ENCODE measurements around the gene HELB.

The HELB gene

DNA sequence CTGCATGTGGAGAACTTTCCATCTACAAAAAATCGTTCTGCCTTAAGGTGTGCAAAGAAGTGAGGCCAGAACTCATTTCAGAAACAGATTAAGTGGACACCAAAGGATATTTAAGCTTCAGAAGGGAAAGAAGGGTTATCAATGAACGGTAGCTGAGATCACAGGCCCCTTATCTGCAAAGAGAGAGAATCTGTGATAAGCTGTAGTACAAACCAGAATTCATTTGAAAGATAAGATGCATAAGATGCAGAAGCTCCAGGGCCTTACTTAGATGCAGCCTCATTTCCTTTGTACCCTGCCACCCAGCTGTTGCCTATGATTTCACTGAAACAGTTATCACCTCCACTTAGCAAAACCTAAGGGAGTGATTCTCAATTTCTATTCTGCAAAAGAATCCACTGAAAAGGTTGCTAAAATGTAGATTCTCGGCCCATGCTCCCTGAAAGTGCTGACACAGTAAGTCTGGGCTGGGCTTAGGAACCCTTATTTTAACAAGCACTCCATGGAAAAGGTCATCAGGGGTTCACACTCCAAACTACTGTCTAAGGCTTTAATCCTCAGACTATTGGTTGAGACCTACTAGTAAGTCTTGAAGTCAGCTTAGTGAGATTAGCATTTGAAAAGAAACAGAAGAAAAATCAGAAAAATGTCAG lies 64.8 kb downstream of the HELB start:
- DNase-seq, result no peak

- no peak for DNase-seq
These were observed 69.7 kb downstream of the HELB start for GRCh38 chr12:66371982-66372381.

DNA sequence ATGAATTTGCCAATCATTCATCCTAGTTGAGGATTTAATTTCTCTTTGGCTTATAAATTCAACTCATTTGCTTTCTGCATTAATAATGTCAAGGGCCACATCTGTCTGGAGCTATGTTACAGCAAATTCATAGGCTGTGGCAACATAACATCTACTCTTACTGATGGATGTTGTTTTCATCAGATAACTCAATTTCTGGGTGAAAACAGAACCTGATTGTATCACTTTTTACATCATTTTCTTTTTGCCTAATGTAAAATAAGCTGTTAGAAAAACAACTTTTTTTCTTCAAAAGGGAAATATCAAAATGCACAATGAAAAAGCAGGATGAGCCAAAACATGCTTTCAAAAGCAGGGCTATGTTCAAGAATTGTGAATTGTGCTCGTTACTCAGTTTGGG lies 73.3 kb downstream of the HELB start:
- DNase-seq, result no peak

DNA sequence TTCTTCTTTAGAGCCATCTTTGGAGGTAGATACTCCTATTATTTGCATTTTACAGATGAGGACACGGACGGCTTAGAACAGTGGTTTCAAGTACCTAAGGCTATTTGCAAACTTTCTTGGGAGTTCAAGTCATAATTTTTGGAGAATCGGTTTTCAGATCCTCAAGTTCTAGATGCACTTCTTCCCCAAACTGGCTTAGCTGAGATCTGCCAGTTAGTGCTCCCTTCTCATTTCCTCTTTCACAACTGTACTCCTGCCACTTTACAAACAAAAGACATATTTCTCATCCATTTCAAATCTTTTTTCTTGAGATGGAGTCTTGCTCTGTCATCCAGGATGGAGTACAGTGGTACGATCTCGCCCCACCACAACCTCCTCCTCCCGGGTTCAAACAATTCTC lies 77.3 kb downstream of the HELB start:
- DNase-seq, result no peak

DNA sequence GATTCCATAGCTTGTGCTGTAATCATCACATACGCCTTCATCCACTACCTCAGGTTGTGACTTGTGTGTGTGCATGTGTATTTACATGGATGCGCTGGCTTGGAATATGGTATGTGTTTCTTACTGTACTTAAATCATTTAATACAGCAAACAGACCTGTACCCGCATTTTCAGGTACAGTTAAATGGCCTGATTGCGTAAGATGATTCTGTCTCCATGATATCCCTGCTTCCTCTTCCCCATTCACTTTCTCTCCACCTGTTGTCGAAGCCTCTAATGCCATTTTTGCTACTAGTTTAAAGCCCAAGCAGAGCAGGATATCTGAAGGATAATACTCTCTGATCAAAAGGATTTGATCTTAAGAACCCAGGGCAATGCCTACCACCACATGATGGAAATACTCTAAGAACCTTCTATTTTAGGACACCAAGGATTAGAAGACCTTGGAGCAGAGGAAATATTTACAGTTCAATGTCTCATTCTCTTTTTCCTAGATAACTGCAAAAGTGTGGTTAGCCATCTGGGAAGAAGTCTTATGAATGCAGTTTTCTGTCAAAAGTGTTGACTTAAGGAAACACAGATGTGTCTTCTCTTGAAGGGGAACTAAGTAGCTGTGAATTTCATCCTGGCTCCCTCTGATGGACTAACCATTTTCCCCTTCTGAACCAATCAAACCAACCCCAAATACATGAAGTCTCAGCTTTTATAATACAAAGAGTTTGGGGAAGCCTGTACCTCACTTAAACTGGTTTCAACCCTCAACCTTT lies 78.7 kb downstream of the HELB start:
- DNase-seq, result no peak

DNA sequence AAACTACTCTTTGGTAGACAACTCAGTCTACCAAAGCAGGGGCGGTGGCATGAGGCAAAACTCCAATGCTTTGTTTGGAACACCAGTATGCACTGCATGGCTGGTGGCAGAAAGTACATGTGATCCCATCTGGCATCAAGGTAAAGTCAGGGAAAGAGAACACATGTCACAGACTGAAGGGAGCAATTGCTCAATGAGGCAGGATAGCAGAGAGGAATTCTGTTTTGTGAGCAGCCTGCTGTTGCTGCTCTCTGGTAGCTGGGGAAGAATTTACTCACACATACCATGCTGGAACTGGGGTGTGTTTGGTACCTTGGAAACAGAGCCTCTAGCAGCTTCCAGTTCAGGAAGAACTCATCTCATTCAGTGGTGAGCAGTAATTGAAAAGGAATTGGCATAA lies 84.8 kb downstream of the HELB start:
- no peak for DNase-seq

All from HCEC 1CT (cell line).